ENCODE data around the gene HOXD9.

Gene HOXD9

GRCh38 chr2:176159663-176160250 lies 37.2 kb downstream of the HOXD9 start:
- TF ChIP-seq CREB5 (CRISPR knock-in tag; IDR thresholded peaks at IDR 0.05; ENCODE audit: low read depth) = no peak
- no peak for TF ChIP-seq CSRNP3 (CRISPR knock-in tag; IDR thresholded peaks at IDR 0.05)
- no peak for TF ChIP-seq ZC3H10 (CRISPR knock-in tag; IDR thresholded peaks at IDR 0.05)
- no peak for TF ChIP-seq TCF4 (CRISPR knock-in tag; IDR thresholded peaks at IDR 0.05; ENCODE audit: borderline replicate concordance)
- TF ChIP-seq TSHZ2 (CRISPR knock-in tag; IDR thresholded peaks at IDR 0.05) = no peak
- TF ChIP-seq BACH2 (CRISPR knock-in tag; IDR thresholded peaks at IDR 0.05; ENCODE audit: borderline replicate concordance) = no peak
- no peak for TF ChIP-seq SNAI2 (CRISPR knock-in tag; IDR thresholded peaks at IDR 0.05)
- TF ChIP-seq ZNF70 (CRISPR knock-in tag; IDR thresholded peaks at IDR 0.05) = no peak
- no peak for ATAC-seq

GRCh38 chr2:176160251-176160985 lies 37.9 kb downstream of the HOXD9 start:
- ATAC-seq = no peak
- TF ChIP-seq GLIS3 (CRISPR knock-in tag; IDR thresholded peaks at IDR 0.05) = no peak
- no peak for TF ChIP-seq ZC3H10 (CRISPR knock-in tag; IDR thresholded peaks at IDR 0.05)
- TF ChIP-seq CSRNP3 (CRISPR knock-in tag; IDR thresholded peaks at IDR 0.05) = no peak
- TF ChIP-seq ZNF70 (CRISPR knock-in tag; IDR thresholded peaks at IDR 0.05) = no peak
- TF ChIP-seq BACH2 (CRISPR knock-in tag; IDR thresholded peaks at IDR 0.05; ENCODE audit: borderline replicate concordance) = no peak
- TF ChIP-seq CSDC2 (CRISPR knock-in tag; IDR thresholded peaks at IDR 0.05) = no peak
- TF ChIP-seq ZNF565 (CRISPR knock-in tag; conservative IDR thresholded peaks at IDR 0.05; ENCODE audit: low read depth) = no peak
- no peak for TF ChIP-seq PPARA (CRISPR knock-in tag; IDR thresholded peaks at IDR 0.05; ENCODE audit: borderline replicate concordance)

GRCh38 chr2:176160986-176161824 lies 38.7 kb downstream of the HOXD9 start:
- no peak for TF ChIP-seq ZFP3 (CRISPR knock-in tag; IDR thresholded peaks at IDR 0.05)
- no peak for TF ChIP-seq TCF4 (CRISPR knock-in tag; IDR thresholded peaks at IDR 0.05; ENCODE audit: borderline replicate concordance)
- no peak for TF ChIP-seq BACH2 (CRISPR knock-in tag; IDR thresholded peaks at IDR 0.05; ENCODE audit: borderline replicate concordance)
- TF ChIP-seq PATZ1 (CRISPR knock-in tag; IDR thresholded peaks at IDR 0.05; ENCODE audit: borderline replicate concordance) = no peak

More at GRCh38 chr2:176160986-176161824, 38.7 kb downstream of the HOXD9 start:
- ATAC-seq = no peak
